IMR-90 (cell line): ENCODE data around the gene AIFM2. TPM values are rescaled to one million over a fixed set of nuclear protein-coding genes. Genes with fewer than 3 reads are reported as not detected.
"Not testable (repeated sequence)": the region's sequence is repeated elsewhere in the genome, so short reads cannot be mapped to it uniquely, and the experiment has no call there.

ENCODE experiments used
- ATAC-seq: fragments of 200-7000 bp; cut with Tn5 transposase; 2 replicates; pipeline ENCODE4 v1.9.1; 2020; ENCODE audit warnings: low read depth, mild to moderate bottlenecking, moderate library complexity
- BruUV-seq: library from RNA; stranded (reverse); fragments of 400-500 nt; replicated peaks from 2 replicates; lab custom pipeline; 2021; lab: Mats Ljungman, UMichigan
- CTCF ChIA-PET: fragments of 300-600 bp; formaldehyde crosslinking; extraction: SDS; loops from one replicate; lab custom pipeline; 2021; ENCODE audit warnings: antibody characterized with exemption; lab: Yijun Ruan, JAX
- POLR2A ChIA-PET: fragments of 300-600 bp; sonication (Branson Sonifier 250); formaldehyde crosslinking; loops from one replicate; lab custom pipeline; 2022; ENCODE audit warnings: antibody characterized with exemption; ENCODE audit not compliant: unreplicated experiment; lab: Charles Lee
- DNase-seq: peaks from one replicate; pipeline ENCODE4 v3.0.0; 2013
- H2AFZ ChIP-seq: replicated peaks from 2 replicates; pipeline ENCODE3; 2013; ENCODE audit warnings: low read length, mild to moderate bottlenecking; ENCODE audit not compliant: poor library complexity
- H2AK5ac ChIP-seq: 2 replicates; pipeline ENCODE4 v1.6.1; 2013; ENCODE audit warnings: low read depth, low read length, inconsistent platforms
- H2AK9ac ChIP-seq: replicated peaks from 2 replicates; pipeline ENCODE3; 2013; ENCODE audit warnings: mild to moderate bottlenecking, low read depth, low read length, moderate library complexity; ENCODE audit not compliant: poor library complexity
- H2BK120ac ChIP-seq: 2 replicates; pipeline ENCODE4 v1.6.1; 2013; ENCODE audit warnings: low read depth, low read length, inconsistent platforms
- H2BK15ac ChIP-seq: 3 replicates; pipeline ENCODE4 v1.6.1; 2013; ENCODE audit warnings: low read depth, low read length, inconsistent platforms
- H2BK20ac ChIP-seq: 2 replicates; pipeline ENCODE4 v1.6.1; 2013; ENCODE audit warnings: low read depth, mild to moderate bottlenecking, inconsistent platforms, low read length, moderate library complexity
- H2BK5ac ChIP-seq: 2 replicates; pipeline ENCODE4 v1.6.1; 2013; ENCODE audit warnings: mild to moderate bottlenecking, low read depth, low read length, inconsistent platforms; ENCODE audit not compliant: poor library complexity, severe bottlenecking
- H3K14ac ChIP-seq: replicated peaks from 2 replicates; pipeline ENCODE4 v1.6.1; 2013; ENCODE audit warnings: low read depth, low read length, inconsistent platforms
- H3K18ac ChIP-seq: 2 replicates; pipeline ENCODE4 v1.6.1; 2013; ENCODE audit warnings: low read depth, low read length, control low read depth
- H3K23ac ChIP-seq: 2 replicates; pipeline ENCODE4 v1.6.1; 2013; ENCODE audit warnings: low read depth, low read length, inconsistent platforms
- H3K27ac ChIP-seq: 2 replicates; pipeline ENCODE4 v1.5.1; 2013; ENCODE audit warnings: mild to moderate bottlenecking, control low read depth, low read length; ENCODE audit not compliant: insufficient read depth
- H3K27me3 ChIP-seq: 2 replicates; pipeline ENCODE4 v1.6.1; 2013; ENCODE audit warnings: low read length; ENCODE audit not compliant: control insufficient read depth, insufficient read depth
- H3K36me3 ChIP-seq: 2 replicates; pipeline ENCODE4 v1.6.1; 2013; ENCODE audit warnings: low read length, mixed read lengths; ENCODE audit not compliant: control insufficient read depth, insufficient read depth
- H3K4ac ChIP-seq: 2 replicates; pipeline ENCODE4 v1.6.1; 2013; ENCODE audit warnings: low read depth, low read length, inconsistent platforms
- H3K4me1 ChIP-seq: 2 replicates; pipeline ENCODE4 v1.6.1; 2013; ENCODE audit warnings: low read length, mixed read lengths; ENCODE audit not compliant: control insufficient read depth, insufficient read depth
- H3K4me2 ChIP-seq: 2 replicates; pipeline ENCODE4 v1.6.1; 2013; ENCODE audit warnings: low read depth, mild to moderate bottlenecking, control low read depth, low read length, moderate library complexity
- H3K4me3 ChIP-seq: 2 replicates; pipeline ENCODE4 v1.5.1; 2013; ENCODE audit warnings: low read depth, mild to moderate bottlenecking, control low read depth, low read length, moderate library complexity; ENCODE audit not compliant: insufficient read depth
- H3K56ac ChIP-seq: 2 replicates; pipeline ENCODE4 v1.6.1; 2013; ENCODE audit warnings: low read length, inconsistent platforms; ENCODE audit not compliant: insufficient read depth; ENCODE audit errors: extremely low read depth
- H3K79me1 ChIP-seq, 2 experiments: 2 replicates each; pipeline ENCODE4 v1.6.1; 2013; ENCODE audit warnings: low read length in 2 of 2, inconsistent platforms in 1 of 2, low read depth in 1 of 2
- H3K9ac ChIP-seq: 2 replicates; pipeline ENCODE4 v1.6.1; 2013; ENCODE audit warnings: low read depth, low read length, control low read depth
- H3K9me1 ChIP-seq: 2 replicates; pipeline ENCODE4 v1.6.1; 2013; ENCODE audit warnings: low read length, inconsistent platforms; ENCODE audit not compliant: insufficient read depth
- H3K9me3 ChIP-seq: 2 replicates; pipeline ENCODE4 v1.6.1; 2013; ENCODE audit warnings: low read length; ENCODE audit not compliant: control insufficient read depth, insufficient read depth
- H4K20me1 ChIP-seq: 2 replicates; pipeline ENCODE4 v1.6.1; 2013; ENCODE audit warnings: low read length, inconsistent platforms; ENCODE audit not compliant: insufficient read depth
- H4K5ac ChIP-seq: 2 replicates; pipeline ENCODE4 v1.6.1; 2013; ENCODE audit warnings: mild to moderate bottlenecking, low read depth, low read length, control low read depth
- H4K8ac ChIP-seq, 2 experiments: 2 replicates each; pipeline ENCODE4 v1.6.1; 2013; ENCODE audit warnings: low read depth in 2 of 2, low read length in 2 of 2, control low read depth in 1 of 2, inconsistent platforms in 1 of 2
- H4K91ac ChIP-seq: 2 replicates; pipeline ENCODE4 v1.6.1; 2013; ENCODE audit warnings: low read depth, low read length, inconsistent platforms; ENCODE audit not compliant: insufficient read depth
- WGBS, 2 experiments: methylation state at CpG; one replicate each; pipeline versions ENCODE4 v1.1.5 to v1.1.7; 2013; ENCODE audit warnings: missing lambda C conversion rate in 2 of 2; ENCODE audit not compliant: insufficient read length in 1 of 2; ENCODE audit errors: extremely low coverage in 2 of 2; 5-methylcytosine and 5-hydroxymethylcytosine counted together
- dilution Hi-C: fragments of 300-500 bp; cut with HindIII; formaldehyde crosslinking; loops from one replicate; pipeline ENCODE4 v1.14.3; 2018; ENCODE audit warnings: low sequenced_read_pairs; ENCODE audit not compliant: unreplicated experiment
- in situ Hi-C: fragments of 300-500 bp; cut with MboI; formaldehyde crosslinking; loops from 3 replicates; pipeline ENCODE4 v1.14.3; 2019; ENCODE audit warnings: low sequenced_read_pairs, inconsistent platforms, mixed read lengths
- intact Hi-C: fragments of 100-400 bp; cut with micrococcal nuclease; formaldehyde crosslinking; loops from 2 replicates; pipeline ENCODE4 v1.10.0; 2022
- polyA plus RNA-seq, 3 experiments: library from polyadenylated mRNA; depleted of rRNA; stranded (reverse); fragments of >200 nt; gene quantifications; 2 replicates each; pipeline ENCODE4 v1.2.3, GENCODE V29; 2012; ENCODE audit warnings: low replicate concordance in 1 of 3
- total RNA-seq: library from RNA; depleted of rRNA; stranded (reverse); fragments of >200 nt; gene quantifications from 2 replicates; pipeline ENCODE4 v1.2.3, GENCODE V29; 2012

Gene AIFM2
- total and polyA plus RNA-seq, 2 of the 4 experiments (the other 2 are of a cell fraction) = 2.0 to 4.6 TPM

DNA sequence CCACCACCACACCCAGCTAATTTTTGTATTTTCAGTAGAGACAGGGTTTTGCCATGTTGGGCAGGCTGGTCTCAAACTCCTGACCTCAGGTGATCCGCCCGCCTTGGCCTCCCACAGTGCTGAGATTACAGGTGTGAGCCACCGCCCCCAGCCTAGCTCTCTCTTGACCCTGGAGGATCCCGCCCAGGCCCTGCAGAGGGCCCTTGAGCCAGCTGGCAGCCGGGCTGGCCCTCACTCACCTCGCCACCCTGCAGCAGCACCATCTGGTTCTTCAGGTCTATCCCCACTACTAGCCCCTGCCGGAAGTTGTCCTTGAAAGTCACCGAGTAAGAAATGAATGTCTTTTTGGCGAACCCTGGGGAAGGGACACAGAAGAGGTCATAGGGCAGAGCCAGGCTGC is 9.5 kb downstream of the AIFM2 start:
- Histone ChIP-seq H3K36me3 (peaks cover 37% of the 10 kb centered on the region), H3K79me1 (peaks cover 10 to 27% of the 10 kb centered on the region in 2 experiments)
- WGBS, 2 experiments = no CpG with 5 or more reads among the region's 9 CpGs
- H4K8ac ChIP-seq, in situ Hi-C loops, ATAC-seq, H3K18ac ChIP-seq, dilution Hi-C loops, H3K4me1 ChIP-seq, H3K4me3 ChIP-seq, H4K5ac ChIP-seq, intact Hi-C loops, H3K9me1 ChIP-seq, H2AK9ac ChIP-seq, BruUV-seq, H3K9ac ChIP-seq, H2AK5ac ChIP-seq, H3K56ac ChIP-seq, H2BK120ac ChIP-seq, H3K27me3 ChIP-seq, H2BK20ac ChIP-seq, H4K20me1 ChIP-seq, DNase-seq, H2BK5ac ChIP-seq, H3K4ac ChIP-seq, H2AFZ ChIP-seq, H2BK15ac ChIP-seq, H3K4me2 ChIP-seq, H3K14ac ChIP-seq, H3K23ac ChIP-seq, H4K91ac ChIP-seq, H3K9me3 ChIP-seq, H3K27ac ChIP-seq: not testable (repeated sequence)
- POLR2A ChIA-PET = interaction anchor here (0.6 kb wide), 2 partner anchors 19 to 207 kb away, joined by 3 read pairs; no protein-coding TSS in a partner anchor
- CTCF ChIA-PET = interaction anchor here (1.6 kb wide), 1 partner anchor 24 kb away, joined by 4 read pairs; no protein-coding TSS in a partner anchor
